ENCODE results near the gene CTAGE9.

The CTAGE9 gene

GRCh38 chr6:131669891-131670290 is 40.9 kb downstream of the CTAGE9 start:
- DNase-seq, result no peak

- no peak for DNase-seq
Observed at GRCh38 chr6:131663578-131664165, 47.1 kb downstream of the CTAGE9 start.

GRCh38 chr6:131660195-131660594 is 50.6 kb downstream of the CTAGE9 start:
- DNase-seq, result no peak

Measured in hippocampal formation (tissue), 2 donors.